GM21529 (cell line): ENCODE results near the gene MYBPC1.
"Not testable (repeated sequence)": the region's sequence is repeated elsewhere in the genome, so short reads cannot be mapped to it uniquely, and the experiment has no call there.

Experiments
- ATAC-seq: cut with Tn5 transposase; IDR thresholded peaks from one replicate; pipeline ENCODE4 v1.9.1; 2021; ENCODE audit not compliant: unreplicated experiment

Gene MYBPC1

GRCh38 chr12:101720118-101720517 is 125.3 kb downstream of the MYBPC1 start:
- ATAC-seq = no peak

GRCh38 chr12:101722392-101722791 is 127.6 kb downstream of the MYBPC1 start:
- no peak for ATAC-seq

GRCh38 chr12:101727098-101727497 is 132.3 kb downstream of the MYBPC1 start:
- ATAC-seq = no peak

- ATAC-seq = no peak
These were observed 135.1 kb downstream of the MYBPC1 start for GRCh38 chr12:101729842-101730241.

- ATAC-seq = no peak
These were observed 137.5 kb downstream of the MYBPC1 start for GRCh38 chr12:101732318-101732717.

- no peak for ATAC-seq
These were observed 138.4 kb downstream of the MYBPC1 start for GRCh38 chr12:101733166-101733565.

GRCh38 chr12:101734482-101734881 is 139.7 kb downstream of the MYBPC1 start:
- ATAC-seq = not testable (repeated sequence)
